Measurements from ENCODE around the gene IGSF3. TPM values are rescaled to one million over a fixed set of nuclear protein-coding genes. Genes with fewer than 3 reads are reported as not detected.

Gene IGSF3
- total RNA-seq, 4 donors from 2014 or later = 48.1 to 59.2 (median 55.6) TPM

DNA sequence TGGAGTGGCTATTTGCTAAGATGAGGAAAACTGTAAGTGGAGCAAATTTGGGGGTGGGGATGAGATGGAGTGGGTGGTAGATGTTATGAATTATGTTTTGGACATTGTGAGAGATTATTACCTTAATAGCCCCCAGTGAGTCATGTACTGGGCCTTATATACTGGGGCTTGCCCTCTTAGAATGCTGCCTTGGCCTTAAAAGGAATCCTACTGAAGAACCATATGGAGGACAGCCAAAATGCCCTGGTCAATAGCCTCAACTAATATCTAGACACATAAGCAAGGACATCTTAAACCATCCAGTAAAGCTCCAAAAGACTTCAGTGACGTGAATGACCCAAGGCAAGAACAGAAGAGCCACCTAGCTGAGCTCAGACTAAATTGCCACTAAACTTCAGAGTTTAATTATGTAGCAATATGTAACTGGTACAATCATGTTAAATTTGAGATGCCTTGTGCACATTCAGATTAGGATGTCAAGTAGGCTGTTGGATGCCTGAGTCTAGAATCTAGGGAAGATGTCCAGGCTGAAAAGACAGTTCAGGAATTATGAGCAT, 13.9 kb upstream of the IGSF3 start:
- TF ChIP-seq, protein P1, sequence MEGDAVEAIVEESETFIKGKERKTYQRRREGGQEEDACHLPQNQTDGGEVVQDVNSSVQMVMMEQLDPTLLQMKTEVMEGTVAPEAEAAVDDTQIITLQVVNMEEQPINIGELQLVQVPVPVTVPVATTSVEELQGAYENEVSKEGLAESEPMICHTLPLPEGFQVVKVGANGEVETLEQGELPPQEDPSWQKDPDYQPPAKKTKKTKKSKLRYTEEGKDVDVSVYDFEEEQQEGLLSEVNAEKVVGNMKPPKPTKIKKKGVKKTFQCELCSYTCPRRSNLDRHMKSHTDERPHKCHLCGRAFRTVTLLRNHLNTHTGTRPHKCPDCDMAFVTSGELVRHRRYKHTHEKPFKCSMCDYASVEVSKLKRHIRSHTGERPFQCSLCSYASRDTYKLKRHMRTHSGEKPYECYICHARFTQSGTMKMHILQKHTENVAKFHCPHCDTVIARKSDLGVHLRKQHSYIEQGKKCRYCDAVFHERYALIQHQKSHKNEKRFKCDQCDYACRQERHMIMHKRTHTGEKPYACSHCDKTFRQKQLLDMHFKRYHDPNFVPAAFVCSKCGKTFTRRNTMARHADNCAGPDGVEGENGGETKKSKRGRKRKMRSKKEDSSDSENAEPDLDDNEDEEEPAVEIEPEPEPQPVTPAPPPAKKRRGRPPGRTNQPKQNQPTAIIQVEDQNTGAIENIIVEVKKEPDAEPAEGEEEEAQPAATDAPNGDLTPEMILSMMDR (IDR thresholded peaks at IDR 0.05) = no peak
- TF ChIP-seq POLR2AphosphoS5 (IDR thresholded peaks at IDR 0.05) (no peak), EP300 (IDR thresholded peaks at IDR 0.05) (no peak), POLR2A (IDR thresholded peaks at IDR 0.05) (no peak)
- Histone ChIP-seq H3K4me1 (peaks cover 5% of the 10 kb centered on the region), H3K4me3 (no peak overlapping the region), H3K27ac (no peak overlapping the region), H3K27me3 (no peaks in the 10 kb centered on the region), H3K36me3 (no peaks in the 10 kb centered on the region), H3K9me3 (no peaks in the 10 kb centered on the region)
- 100% methylated on average over 1 of the region's 1 CpG for WGBS
- DNase-seq (ENCODE audit: low spot score in 2 of 2) = no peak

DNA sequence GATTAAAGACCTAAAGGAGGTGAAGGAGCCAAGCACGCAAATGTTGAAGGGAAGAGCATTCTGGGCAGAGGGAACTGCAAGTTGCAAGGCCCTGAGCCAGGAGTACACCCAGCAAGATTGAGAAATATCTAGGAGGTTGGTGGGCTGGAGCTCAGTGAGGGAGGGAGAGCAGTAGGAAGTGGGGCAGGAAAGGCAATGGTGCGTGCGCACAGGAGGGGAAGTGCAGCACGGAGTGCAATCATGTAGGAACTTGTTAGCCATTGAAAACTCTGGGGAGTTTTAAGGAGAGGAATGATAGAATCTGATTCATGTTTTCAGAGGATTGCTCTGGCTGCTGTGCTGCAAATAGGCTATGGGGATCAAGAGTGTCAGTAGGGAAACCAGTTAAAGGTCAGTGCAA, 13.2 kb upstream of the IGSF3 start:
- Histone ChIP-seq H3K9me3 (no peaks in the 10 kb centered on the region), H3K27me3 (no peaks in the 10 kb centered on the region), H3K4me1 (peaks cover 5% of the 10 kb centered on the region), H3K4me3 (no peak overlapping the region), H3K36me3 (no peaks in the 10 kb centered on the region), H3K27ac (no peak overlapping the region)
- TF ChIP-seq POLR2AphosphoS5 (IDR thresholded peaks at IDR 0.05) (no peak), POLR2A (IDR thresholded peaks at IDR 0.05) (no peak), EP300 (IDR thresholded peaks at IDR 0.05) (no peak)
- TF ChIP-seq, protein P1 (IDR thresholded peaks at IDR 0.05) = no peak
- WGBS = 47% methylated on average over 4 of the region's 4 CpGs
- no peak for DNase-seq (ENCODE audit: low spot score in 2 of 2)

DNA sequence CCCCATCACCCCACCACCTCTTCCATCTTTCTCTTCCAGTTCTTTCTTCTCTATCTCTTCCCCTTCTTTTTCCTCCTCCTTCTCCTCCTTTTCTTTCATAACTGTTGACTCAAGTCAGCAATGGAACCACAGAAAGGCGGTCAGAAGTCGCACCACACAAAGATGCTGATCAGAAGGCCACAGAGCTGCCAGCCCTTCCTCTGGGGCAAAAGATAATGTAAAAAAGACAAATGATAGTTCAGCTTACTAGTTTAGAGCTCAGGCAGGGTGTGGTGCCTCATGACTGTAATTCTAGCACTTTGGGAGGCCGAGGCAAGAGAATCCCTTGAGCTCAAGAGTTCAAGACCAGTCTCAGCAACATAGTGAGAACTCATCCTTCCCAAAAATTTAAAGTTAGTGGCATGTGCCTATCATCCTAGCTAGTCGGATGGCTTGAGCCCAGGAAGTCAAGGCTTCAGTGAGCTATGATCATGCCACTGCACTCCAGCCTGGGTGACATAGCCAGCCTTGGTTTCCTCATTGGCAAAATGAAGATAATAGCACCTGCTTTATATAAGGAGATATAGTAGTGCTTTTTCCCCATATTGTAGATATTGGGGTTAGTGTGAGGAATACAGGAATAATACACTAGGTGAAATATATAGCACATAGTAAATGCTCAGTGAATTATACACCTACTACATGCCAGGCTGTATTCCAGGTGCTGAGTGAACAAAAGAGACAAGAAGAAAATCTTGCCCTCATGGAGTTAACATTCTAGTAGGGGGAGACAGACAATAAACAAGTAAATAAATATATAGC, 12.5 kb upstream of the IGSF3 start:
- H3K27me3 ChIP-seq = no peaks in the 10 kb centered on the region
- DNase-seq (ENCODE audit: low spot score in 2 of 2) = no peak
- H3K4me3 ChIP-seq = no peak overlapping the region
- TF ChIP-seq EP300 (IDR thresholded peaks at IDR 0.05) = no peak
- no peak for TF ChIP-seq POLR2AphosphoS5 (IDR thresholded peaks at IDR 0.05)
- H3K9me3 ChIP-seq = no peaks in the 10 kb centered on the region
- 79% methylated on average over 4 of the region's 4 CpGs for WGBS
- peaks cover 5% of the 10 kb centered on the region for H3K4me1 ChIP-seq
- no peaks in the 10 kb centered on the region for H3K36me3 ChIP-seq
- no peak overlapping the region for H3K27ac ChIP-seq

DNA sequence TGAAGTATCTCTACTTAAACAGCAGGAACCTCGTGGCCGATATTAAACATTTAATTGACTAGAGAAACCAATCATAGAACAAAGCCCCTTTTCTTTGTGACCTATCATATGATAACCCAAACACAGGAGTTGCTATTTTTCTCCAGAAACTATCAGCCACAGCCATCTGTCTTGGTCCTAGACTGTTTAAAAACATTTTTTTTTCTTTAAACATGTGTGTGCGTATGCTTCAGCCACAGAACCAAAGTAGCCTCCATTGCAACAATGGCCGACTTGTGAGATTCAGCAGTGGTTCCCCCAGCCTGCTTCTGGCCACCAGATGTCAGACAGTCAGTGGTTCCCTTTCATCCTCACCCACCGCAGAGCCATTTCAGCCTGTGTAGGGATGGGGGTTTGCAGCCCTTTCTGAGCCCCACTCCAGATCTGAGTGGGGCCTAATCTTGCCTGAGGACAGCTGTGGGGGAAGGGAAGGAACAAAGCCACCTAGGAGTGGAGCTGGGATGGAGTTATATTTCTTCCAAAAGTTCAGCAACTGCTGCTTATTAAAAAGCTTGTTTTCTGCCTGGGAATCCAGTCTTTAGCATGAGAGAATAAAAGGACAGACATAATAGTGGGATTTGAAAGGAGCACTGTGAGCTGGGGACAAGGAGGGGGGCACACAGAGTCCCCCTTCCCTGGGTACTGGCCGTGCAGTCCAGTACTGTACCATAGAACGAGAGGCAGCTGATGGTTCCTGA, 11.7 kb upstream of the IGSF3 start:
- no peak for TF ChIP-seq POLR2A (IDR thresholded peaks at IDR 0.05)
- no peak for TF ChIP-seq POLR2AphosphoS5 (IDR thresholded peaks at IDR 0.05)
- TF ChIP-seq, protein P1 (IDR thresholded peaks at IDR 0.05) = no peak
- TF ChIP-seq EP300 (IDR thresholded peaks at IDR 0.05) = no peak
- Histone ChIP-seq H3K4me1 (peaks cover 8% of the 10 kb centered on the region), H3K36me3 (no peaks in the 10 kb centered on the region), H3K4me3 (no peak overlapping the region), H3K27me3 (no peaks in the 10 kb centered on the region), H3K27ac (no peak overlapping the region), H3K9me3 (no peaks in the 10 kb centered on the region)
- no peak for DNase-seq (ENCODE audit: low spot score in 2 of 2)
- WGBS = 72% methylated on average over 7 of the region's 7 CpGs

DNA sequence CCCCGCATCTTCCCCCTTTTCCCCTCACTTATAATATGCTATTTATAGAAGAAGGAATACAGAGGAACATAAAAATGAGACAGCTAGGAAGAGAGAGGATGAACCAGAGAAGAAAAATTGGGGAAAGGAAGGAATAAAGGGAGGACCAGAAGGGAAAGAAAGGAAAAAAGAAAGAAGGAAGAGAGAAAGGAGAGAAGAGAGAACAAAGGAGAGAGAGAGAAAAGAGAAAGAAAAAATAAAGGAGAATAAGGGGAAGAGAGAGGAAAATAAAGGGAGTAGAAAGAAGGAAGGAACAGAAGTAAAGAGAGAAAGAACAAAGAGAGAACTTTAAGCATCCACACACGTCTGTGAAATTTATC, 11.2 kb upstream of the IGSF3 start:
- 83% methylated on average over 2 of the region's 2 CpGs for WGBS
- H3K36me3 ChIP-seq = no peaks in the 10 kb centered on the region
- no peak overlapping the region for H3K27ac ChIP-seq
- no peaks in the 10 kb centered on the region for H3K27me3 ChIP-seq
- H3K9me3 ChIP-seq = no peaks in the 10 kb centered on the region
- no peak for DNase-seq (ENCODE audit: low spot score in 2 of 2)
- H3K4me1 ChIP-seq = peaks cover 8% of the 10 kb centered on the region
- no peak overlapping the region for H3K4me3 ChIP-seq
- TF ChIP-seq POLR2A (IDR thresholded peaks at IDR 0.05) (no peak), POLR2AphosphoS5 (IDR thresholded peaks at IDR 0.05) (no peak), EP300 (IDR thresholded peaks at IDR 0.05) (no peak)
- TF ChIP-seq, protein P1 (IDR thresholded peaks at IDR 0.05) = no peak

All from suprapubic skin (tissue), 4 donors.